ENCODE measurements around the gene IFIT5.
A peak's percentile ranks its signal among the peaks of the same experiment; 100 is the strongest.
"Not testable (repeated sequence)": the region's sequence is repeated elsewhere in the genome, so short reads cannot be mapped to it uniquely, and the experiment has no call there.

IFIT5 gene

GRCh38 chr10:89414146-89414878 lies at the start of gene IFIT5:
IFIT5 (plus strand) TSS chr10:89414568; CDS start chr10:89414799, 231 bp downstream.
- FAIRE-seq, result no peak

GRCh38 chr10:89367529-89367928 lies 46.8 kb upstream of the IFIT5 start:
- FAIRE-seq, result no peak

- no peak for FAIRE-seq
Measured at GRCh38 chr10:89368129-89368528, 46.2 kb upstream of the IFIT5 start.

GRCh38 chr10:89369156-89370105 lies 44.9 kb upstream of the IFIT5 start:
- FAIRE-seq, result no peak

GRCh38 chr10:89371079-89371478 lies 43.3 kb upstream of the IFIT5 start:
- FAIRE-seq, result no peak

GRCh38 chr10:89371987-89372386 lies 42.4 kb upstream of the IFIT5 start:
- no peak for FAIRE-seq

GRCh38 chr10:89373916-89374711 lies 40.3 kb upstream of the IFIT5 start:
- no peak for FAIRE-seq

GRCh38 chr10:89374713-89375141 lies 39.6 kb upstream of the IFIT5 start:
- FAIRE-seq, result no peak

GRCh38 chr10:89377705-89378637 lies 36.4 kb upstream of the IFIT5 start, which contains the start of gene IFIT1B:
IFIT1B (plus strand) TSS chr10:89378056; CDS start chr10:89378136, 80 bp downstream.
- no peak for FAIRE-seq

GRCh38 chr10:89379103-89379502 lies 35.3 kb upstream of the IFIT5 start:
- FAIRE-seq, result no peak

GRCh38 chr10:89382757-89383156 lies 31.6 kb upstream of the IFIT5 start:
- no peak for FAIRE-seq

GRCh38 chr10:89384474-89385340 lies 29.7 kb upstream of the IFIT5 start:
- no peak for FAIRE-seq

GRCh38 chr10:89388806-89389205 lies 25.6 kb upstream of the IFIT5 start:
- FAIRE-seq, result no peak

- no peak for FAIRE-seq
Measured at GRCh38 chr10:89389254-89389653, 25.1 kb upstream of the IFIT5 start.

GRCh38 chr10:89390476-89391225 lies 23.7 kb upstream of the IFIT5 start:
- no peak for FAIRE-seq

GRCh38 chr10:89391226-89391576 lies 23.2 kb upstream of the IFIT5 start:
- FAIRE-seq, result not testable (repeated sequence)

- FAIRE-seq, result peak; percentile 3
Measured at GRCh38 chr10:89391907-89392756, 22.2 kb upstream of the IFIT5 start, which contains the start of gene IFIT1. IFIT1 (plus strand) TSS chr10:89392623; CDS start chr10:89392713, 90 bp downstream.

- no peak for FAIRE-seq
Measured at GRCh38 chr10:89392974-89393373, 21.4 kb upstream of the IFIT5 start.

- FAIRE-seq, result no peak
Measured at GRCh38 chr10:89393898-89394297, 20.5 kb upstream of the IFIT5 start.
